Measurements from ENCODE around the gene CAMK2G.

DNA sequence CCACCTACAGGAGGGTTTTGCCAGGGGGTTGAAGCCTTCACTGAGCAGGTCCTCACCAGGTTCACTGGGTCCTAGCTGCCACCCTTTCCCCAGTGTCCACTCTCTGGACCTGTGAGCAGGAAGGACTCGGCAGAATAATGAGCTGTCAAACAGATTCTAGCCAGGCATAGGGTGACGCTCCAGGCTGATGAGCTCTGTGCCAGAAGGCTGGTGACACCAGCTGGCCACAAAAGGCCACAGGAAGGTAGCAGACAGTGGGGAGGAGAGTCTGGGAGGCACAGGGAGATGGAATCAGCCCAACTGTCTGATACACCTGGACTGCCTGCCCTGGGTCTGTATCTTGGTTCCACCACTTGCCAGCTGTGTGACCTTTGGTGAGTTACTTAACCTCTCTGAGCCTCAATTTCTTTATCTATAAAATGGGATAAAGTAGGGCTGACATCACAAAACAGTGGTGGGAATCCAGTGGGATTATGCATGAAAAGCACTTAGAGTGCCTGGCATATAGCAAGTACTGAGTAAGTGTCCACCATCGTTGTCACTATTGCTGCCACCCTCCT lies 36.3 kb downstream of the CAMK2G start:
- no peak for TF ChIP-seq POLR2A (IDR thresholded peaks at IDR 0.05)
- TF ChIP-seq, protein P1, sequence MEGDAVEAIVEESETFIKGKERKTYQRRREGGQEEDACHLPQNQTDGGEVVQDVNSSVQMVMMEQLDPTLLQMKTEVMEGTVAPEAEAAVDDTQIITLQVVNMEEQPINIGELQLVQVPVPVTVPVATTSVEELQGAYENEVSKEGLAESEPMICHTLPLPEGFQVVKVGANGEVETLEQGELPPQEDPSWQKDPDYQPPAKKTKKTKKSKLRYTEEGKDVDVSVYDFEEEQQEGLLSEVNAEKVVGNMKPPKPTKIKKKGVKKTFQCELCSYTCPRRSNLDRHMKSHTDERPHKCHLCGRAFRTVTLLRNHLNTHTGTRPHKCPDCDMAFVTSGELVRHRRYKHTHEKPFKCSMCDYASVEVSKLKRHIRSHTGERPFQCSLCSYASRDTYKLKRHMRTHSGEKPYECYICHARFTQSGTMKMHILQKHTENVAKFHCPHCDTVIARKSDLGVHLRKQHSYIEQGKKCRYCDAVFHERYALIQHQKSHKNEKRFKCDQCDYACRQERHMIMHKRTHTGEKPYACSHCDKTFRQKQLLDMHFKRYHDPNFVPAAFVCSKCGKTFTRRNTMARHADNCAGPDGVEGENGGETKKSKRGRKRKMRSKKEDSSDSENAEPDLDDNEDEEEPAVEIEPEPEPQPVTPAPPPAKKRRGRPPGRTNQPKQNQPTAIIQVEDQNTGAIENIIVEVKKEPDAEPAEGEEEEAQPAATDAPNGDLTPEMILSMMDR (IDR thresholded peaks at IDR 0.05) = no peak
- TF ChIP-seq POLR2AphosphoS5 (IDR thresholded peaks at IDR 0.05) = no peak
